ENCODE measurements around the gene CXorf49.
"Not testable (repeated sequence)": the region's sequence is repeated elsewhere in the genome, so short reads cannot be mapped to it uniquely, and the experiment has no call there.

Gene CXorf49

GRCh38 chrX:71671043-71671780 is 46.9 kb downstream of the CXorf49 start:
- peak; percentile 75 for DNase-seq

DNA sequence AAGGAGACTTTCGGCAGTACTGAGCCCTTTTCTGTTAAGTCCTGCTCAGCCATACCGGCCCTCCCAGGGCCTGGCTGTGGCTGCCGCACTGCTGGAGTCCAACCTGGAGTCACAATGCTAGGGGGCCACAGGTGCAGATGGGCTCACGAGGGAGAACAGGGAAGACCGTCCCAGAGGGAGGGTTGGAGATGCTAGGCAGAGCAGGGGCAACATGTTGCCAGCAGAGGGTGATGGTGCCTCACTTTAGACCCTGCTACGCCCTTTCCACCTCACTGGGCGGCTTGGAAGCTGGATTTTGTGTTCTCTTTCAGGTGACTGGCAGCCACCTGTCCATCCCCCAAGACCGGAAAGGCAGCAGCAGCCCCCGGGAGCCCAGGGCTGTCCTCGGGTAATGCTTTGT is 48.1 kb downstream of the CXorf49 start:
- not testable (repeated sequence) for DNase-seq

GRCh38 chrX:71669492-71669891 is 48.6 kb downstream of the CXorf49 start:
- DNase-seq: no peak

DNA sequence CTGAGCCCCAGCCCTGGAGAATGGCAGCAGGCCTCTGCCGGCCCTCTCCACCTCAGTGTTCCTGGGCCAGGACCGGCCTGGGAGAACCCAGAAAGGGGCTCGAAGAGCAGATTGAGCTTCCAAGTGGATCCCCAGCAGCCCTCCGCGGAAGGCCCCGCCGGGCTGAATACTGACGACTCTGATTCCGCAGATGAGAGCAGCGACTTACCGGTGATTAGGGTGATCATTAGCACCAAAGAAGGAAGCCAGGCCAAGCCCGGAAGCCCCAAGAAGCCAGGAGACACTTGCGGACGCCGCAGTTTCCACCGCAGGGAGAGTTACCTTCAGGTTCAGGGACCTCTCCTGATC is 49.9 kb downstream of the CXorf49 start:
- no peak for DNase-seq

GRCh38 chrX:71667328-71668247 is 50.5 kb downstream of the CXorf49 start, which contains the start of gene LOC101059915:
Gene LOC101059915 (plus strand): TSS chrX:71667546.
- DNase-seq: no peak

DNA sequence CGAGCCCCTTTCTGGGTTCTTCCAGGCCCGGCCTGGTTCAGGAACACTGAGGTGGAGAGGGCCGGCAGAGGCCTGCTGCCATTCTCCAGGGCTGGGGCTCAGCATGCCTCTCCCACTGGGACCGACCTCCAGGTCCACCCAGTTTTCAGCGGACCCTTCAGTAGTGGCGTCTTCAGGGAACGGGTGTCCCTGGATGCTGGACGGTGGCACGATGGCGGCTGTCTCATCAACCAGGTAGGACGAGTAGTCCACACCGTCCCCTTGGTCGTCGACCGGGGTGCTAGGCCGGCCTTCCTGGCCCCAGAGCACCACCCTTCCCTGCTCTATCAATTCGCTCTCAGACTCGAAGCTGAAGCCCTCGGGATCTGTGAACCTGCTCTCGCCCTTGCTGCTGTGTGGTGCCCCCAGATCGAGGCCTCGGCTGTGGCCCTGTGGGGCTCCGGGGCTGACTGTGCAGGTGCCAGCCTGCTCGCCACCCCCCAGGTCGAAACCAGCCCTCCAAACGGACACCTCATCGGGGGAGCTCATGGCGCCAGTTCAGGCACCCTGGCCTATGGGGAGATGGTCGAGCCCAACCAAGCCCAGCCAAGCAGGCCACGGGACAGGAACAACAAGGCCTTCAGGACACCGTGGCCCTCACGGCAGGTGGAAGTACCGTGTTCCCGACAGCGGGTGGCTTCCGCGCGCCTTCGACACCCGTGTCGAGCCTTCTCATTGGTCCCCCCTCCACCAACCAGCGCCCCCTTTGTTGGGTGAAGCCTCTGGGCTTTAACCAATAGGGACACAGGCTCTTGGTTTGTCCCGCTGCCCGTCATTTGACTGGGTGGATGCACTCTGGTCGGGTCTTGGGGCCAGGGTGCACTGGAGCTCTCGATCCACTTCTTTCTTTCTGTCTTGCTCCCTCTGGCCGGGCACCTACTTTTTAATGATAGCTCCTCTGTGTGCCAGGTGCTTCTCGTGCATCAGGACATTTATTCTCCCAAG is 51.6 kb downstream of the CXorf49 start:
- no peak for DNase-seq

GRCh38 chrX:71665747-71666146 is 52.3 kb downstream of the CXorf49 start:
- no peak for DNase-seq

DNA sequence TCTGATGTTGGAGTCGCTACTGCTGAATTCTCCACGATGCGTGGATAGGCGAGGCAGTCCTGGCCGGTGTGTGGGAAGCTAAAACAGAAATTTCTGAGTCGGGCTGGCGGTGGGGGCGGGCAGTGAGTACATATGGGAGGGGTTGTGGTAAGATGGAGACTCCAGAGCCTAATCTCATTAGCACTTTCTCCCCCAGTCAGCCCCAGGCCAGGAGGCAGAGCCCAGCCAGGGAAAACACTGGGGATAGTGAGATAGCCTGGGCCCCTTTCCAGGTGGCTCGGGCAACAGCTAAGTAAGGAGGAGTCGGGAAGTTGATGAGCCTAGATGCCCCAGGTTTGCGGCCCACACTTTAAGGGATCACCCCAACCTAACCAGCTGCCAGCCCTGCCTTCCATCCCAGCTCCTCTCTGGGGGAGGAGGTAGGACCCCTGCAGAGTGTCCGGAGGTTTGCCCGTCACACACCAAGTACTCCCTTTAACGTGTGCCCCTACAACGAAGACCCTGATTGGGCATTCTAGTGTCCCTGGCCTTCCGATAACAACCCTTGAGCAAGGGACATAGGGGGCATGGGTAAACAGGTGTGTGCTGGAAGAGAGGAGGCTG is 53.1 kb downstream of the CXorf49 start:
- DNase-seq: no peak

Data from activated naive CD4-positive, alpha-beta T cell treated with Interleukin-2 at 50 U/mL for 16 hours (primary cell).